Loucy (cell line): ENCODE results near the gene VAPB.

ENCODE experiments used
- H2AFZ ChIP-seq: fragments of 200-600 bp; sonication (generic); 2 replicates; pipeline ENCODE4 v1.6.0; 2016; ENCODE audit warnings: antibody characterized with exemption, mild to moderate bottlenecking, low read length, moderate library complexity
- H3F3A ChIP-seq: fragments of 200-600 bp; 2 replicates; pipeline ENCODE4 v1.6.0; 2016; ENCODE audit warnings: antibody characterized with exemption, low read depth, mild to moderate bottlenecking
- H3K27me3 ChIP-seq: fragments of 200-600 bp; sonication (generic); 2 replicates; pipeline ENCODE4 v1.6.1; 2014; ENCODE audit warnings: low read length, mild to moderate bottlenecking; ENCODE audit not compliant: insufficient read depth, poor library complexity, severe bottlenecking
- H3K36me3 ChIP-seq: fragments of 200-600 bp; sonication (generic); 2 replicates; pipeline ENCODE4 v1.6.1; 2016; ENCODE audit warnings: low read length; ENCODE audit not compliant: insufficient read depth
- H3K4me1 ChIP-seq: fragments of 200-600 bp; sonication (generic); 2 replicates; pipeline ENCODE4 v1.5.1; 2014; ENCODE audit warnings: low read length, mild to moderate bottlenecking; ENCODE audit not compliant: insufficient read depth, poor library complexity, severe bottlenecking
- H3K4me2 ChIP-seq: fragments of 200-600 bp; sonication (generic); 2 replicates; pipeline ENCODE4 v1.6.0; 2014; ENCODE audit warnings: antibody characterized with exemption, low read length, low read depth, mild to moderate bottlenecking; ENCODE audit not compliant: poor library complexity, severe bottlenecking
- H3K4me3 ChIP-seq: fragments of 200-600 bp; sonication (generic); 2 replicates; pipeline ENCODE4 v1.5.1; 2014; ENCODE audit warnings: low read length, mild to moderate bottlenecking, mixed read lengths; ENCODE audit not compliant: poor library complexity, severe bottlenecking
- H3K79me2 ChIP-seq: fragments of 200-600 bp; sonication (generic); 2 replicates; pipeline ENCODE4 v1.6.1; 2014; ENCODE audit warnings: low read length; ENCODE audit not compliant: insufficient read depth
- H3K9ac ChIP-seq: fragments of 200-600 bp; sonication (generic); 2 replicates; pipeline ENCODE4 v1.6.0; 2014; ENCODE audit warnings: mild to moderate bottlenecking, low read depth, low read length, moderate library complexity; ENCODE audit not compliant: poor library complexity, severe bottlenecking
- H3K9me2 ChIP-seq: fragments of 200-600 bp; sonication (generic); replicated peaks from 2 replicates; pipeline ENCODE4 v1.6.1; 2016; ENCODE audit warnings: low read depth, low read length, mixed read lengths
- H3K9me3 ChIP-seq: fragments of 200-600 bp; sonication (generic); 2 replicates; pipeline ENCODE4 v1.6.1; 2014; ENCODE audit warnings: mild to moderate bottlenecking, antibody characterized with exemption, low read length, low read depth; ENCODE audit not compliant: insufficient read depth
- H4K20me1 ChIP-seq: fragments of 200-600 bp; sonication (generic); 2 replicates; pipeline ENCODE4 v1.6.0; 2014; ENCODE audit warnings: antibody characterized with exemption, low read length, mild to moderate bottlenecking; ENCODE audit not compliant: insufficient read depth, poor library complexity, severe bottlenecking
- CTCF ChIP-seq: fragments of 200-600 bp; sonication (generic); conservative IDR thresholded peaks from 2 replicates; pipeline ENCODE4 v1.5.1; 2014; ENCODE audit warnings: mild to moderate bottlenecking, antibody characterized with exemption, low read length
- EZH2phosphoT487 ChIP-seq: fragments of 200-600 bp; IDR thresholded peaks from 2 replicates; pipeline ENCODE4 v1.6.1; 2018; ENCODE audit warnings: antibody characterized with exemption, mild to moderate bottlenecking, moderate library complexity, borderline replicate concordance

The VAPB gene

GRCh38 chr20:58388028-58388601, 914 bp upstream of the VAPB start:
- H3K9me2 ChIP-seq: no peaks in the 10 kb centered on the region
- TF ChIP-seq EZH2phosphoT487: no peak
- no peak for TF ChIP-seq CTCF
- peaks cover 41% of the 10 kb centered on the region for H3K79me2 ChIP-seq
- no peaks in the 10 kb centered on the region for H3F3A ChIP-seq
- H2AFZ ChIP-seq: peak overlapping the region; percentile 79; the same call in 1 of the 2 replicates
- H3K36me3 ChIP-seq: no peaks in the 10 kb centered on the region
- H3K27me3 ChIP-seq: peaks cover 7% of the 10 kb centered on the region
- peak overlapping the region; percentile 94 for H3K4me3 ChIP-seq
- H3K9me3 ChIP-seq: no peaks in the 10 kb centered on the region
- H3K4me1 ChIP-seq: peaks cover 41% of the 10 kb centered on the region
- peaks cover 39% of the 10 kb centered on the region for H4K20me1 ChIP-seq
- peak overlapping the region; percentile 63 for H3K9ac ChIP-seq
- H3K4me2 ChIP-seq: peak overlapping the region; percentile 75

- TF ChIP-seq CTCF: no peak
- no peak for TF ChIP-seq EZH2phosphoT487
- Histone ChIP-seq H3K9me2 (no peaks in the 10 kb centered on the region), H3K4me1 (peaks cover 53% of the 10 kb centered on the region), H3K4me3 (peak overlapping the region; percentile 94), H2AFZ (peak overlapping the region; percentile 99), H3K9me3 (no peaks in the 10 kb centered on the region), H3K4me2 (peak overlapping the region; percentile 96), H3K36me3 (no peaks in the 10 kb centered on the region), H3K9ac (peak overlapping the region; percentile 96), H3K27me3 (peaks cover 7% of the 10 kb centered on the region), H3K79me2 (peaks cover 54% of the 10 kb centered on the region), H4K20me1 (peaks cover 50% of the 10 kb centered on the region), H3F3A (no peaks in the 10 kb centered on the region)
These were observed 417 bp downstream of the VAPB start for GRCh38 chr20:58389324-58389967.

GRCh38 chr20:58389968-58390658, 1.1 kb downstream of the VAPB start:
- H3K4me3 ChIP-seq: peak overlapping the region; percentile 94
- H3K9ac ChIP-seq: peak overlapping the region; percentile 96
- H3K79me2 ChIP-seq: peaks cover 60% of the 10 kb centered on the region
- H3K36me3 ChIP-seq: no peaks in the 10 kb centered on the region
- H3K4me2 ChIP-seq: peak overlapping the region; percentile 96
- no peaks in the 10 kb centered on the region for H3K9me3 ChIP-seq
- TF ChIP-seq EZH2phosphoT487: no peak
- TF ChIP-seq CTCF: no peak
- H3F3A ChIP-seq: no peaks in the 10 kb centered on the region
- H3K4me1 ChIP-seq: peaks cover 56% of the 10 kb centered on the region
- H3K9me2 ChIP-seq: no peaks in the 10 kb centered on the region
- H2AFZ ChIP-seq: no peak overlapping the region
- peaks cover 56% of the 10 kb centered on the region for H4K20me1 ChIP-seq
- peaks cover 7% of the 10 kb centered on the region for H3K27me3 ChIP-seq
